ENCODE measurements around the gene FBXL16.

- TF ChIP-seq, protein P1, sequence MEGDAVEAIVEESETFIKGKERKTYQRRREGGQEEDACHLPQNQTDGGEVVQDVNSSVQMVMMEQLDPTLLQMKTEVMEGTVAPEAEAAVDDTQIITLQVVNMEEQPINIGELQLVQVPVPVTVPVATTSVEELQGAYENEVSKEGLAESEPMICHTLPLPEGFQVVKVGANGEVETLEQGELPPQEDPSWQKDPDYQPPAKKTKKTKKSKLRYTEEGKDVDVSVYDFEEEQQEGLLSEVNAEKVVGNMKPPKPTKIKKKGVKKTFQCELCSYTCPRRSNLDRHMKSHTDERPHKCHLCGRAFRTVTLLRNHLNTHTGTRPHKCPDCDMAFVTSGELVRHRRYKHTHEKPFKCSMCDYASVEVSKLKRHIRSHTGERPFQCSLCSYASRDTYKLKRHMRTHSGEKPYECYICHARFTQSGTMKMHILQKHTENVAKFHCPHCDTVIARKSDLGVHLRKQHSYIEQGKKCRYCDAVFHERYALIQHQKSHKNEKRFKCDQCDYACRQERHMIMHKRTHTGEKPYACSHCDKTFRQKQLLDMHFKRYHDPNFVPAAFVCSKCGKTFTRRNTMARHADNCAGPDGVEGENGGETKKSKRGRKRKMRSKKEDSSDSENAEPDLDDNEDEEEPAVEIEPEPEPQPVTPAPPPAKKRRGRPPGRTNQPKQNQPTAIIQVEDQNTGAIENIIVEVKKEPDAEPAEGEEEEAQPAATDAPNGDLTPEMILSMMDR (IDR thresholded peaks at IDR 0.05; ENCODE audit: low read length), result no peak
- TF ChIP-seq EZH2 (IDR thresholded peaks at IDR 0.05; ENCODE audit: borderline replicate concordance, low read length), result no peak
Observed at GRCh38 chr16:674214-674881, 31.3 kb downstream of the FBXL16 start.

Data from OCI-LY1 (cell line).